SK-N-SH (cell line): ENCODE data around the gene HBG2.

Source experiments
- ELF1 ChIP-seq: IDR thresholded peaks from 2 replicates; pipeline ENCODE4 v1.4.0; 2012
- EP300 ChIP-seq, 2 experiments: IDR thresholded peaks; 2 replicates each; pipeline versions ENCODE4 v1.4.0 to v1.6.1; 2012; ENCODE audit warnings: borderline replicate concordance in 1 of 2, low read depth in 1 of 2, low read length in 1 of 2
- RAD21 ChIP-seq: IDR thresholded peaks from 2 replicates; pipeline ENCODE4 v1.6.1; 2012; ENCODE audit warnings: mild to moderate bottlenecking, low read length
- RFX5 ChIP-seq: IDR thresholded peaks from 2 replicates; pipeline ENCODE4 v1.6.1; 2012; ENCODE audit warnings: mild to moderate bottlenecking, improper control_type of control experiment, low read length
- SIN3A ChIP-seq: IDR thresholded peaks from 2 replicates; pipeline ENCODE4 v1.6.1; 2012; ENCODE audit warnings: low read depth, mild to moderate bottlenecking, low read length, moderate library complexity, borderline replicate concordance
- YY1 ChIP-seq: IDR thresholded peaks from 2 replicates; pipeline ENCODE4 v1.4.0; 2012; ENCODE audit warnings: low read depth, mild to moderate bottlenecking
- TF ChIP-seq, protein P1 (sequence below): IDR thresholded peaks from 2 replicates; pipeline ENCODE4 v1.4.0; 2012; ENCODE audit warnings: low read depth
- TF ChIP-seq, protein P2 (sequence below): fragments of 200-600 bp; sonication (generic); IDR thresholded peaks from 2 replicates; pipeline ENCODE4 v1.6.1; 2017; ENCODE audit warnings: antibody characterized with exemption, mild to moderate bottlenecking, moderate library complexity
- TF ChIP-seq, protein P3 (sequence below): IDR thresholded peaks from 2 replicates; pipeline ENCODE4 v1.6.1; 2012; ENCODE audit warnings: mild to moderate bottlenecking, low read depth, low read length, moderate library complexity

DNA sequence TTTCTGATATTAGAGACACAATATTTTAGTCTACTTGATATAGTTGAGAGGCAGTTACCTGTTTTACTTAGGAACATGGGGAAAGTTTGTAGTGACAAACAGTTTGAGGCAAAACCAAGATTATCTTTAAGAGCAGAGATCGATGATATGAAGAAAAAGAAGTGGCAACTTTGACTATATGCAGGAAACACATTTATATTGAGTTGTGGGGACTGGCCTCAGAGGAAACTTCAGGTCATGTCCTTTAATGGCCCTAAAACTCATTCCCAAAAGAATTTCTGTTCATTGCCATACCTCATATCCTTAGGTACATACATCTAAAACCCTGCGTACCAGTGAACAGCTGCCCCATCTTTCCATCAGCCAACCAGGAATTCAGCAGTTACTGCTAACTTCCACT lies 9.4 kb downstream of the HBG2 start:
- TF ChIP-seq YY1: no peak
- TF ChIP-seq, protein P1, sequence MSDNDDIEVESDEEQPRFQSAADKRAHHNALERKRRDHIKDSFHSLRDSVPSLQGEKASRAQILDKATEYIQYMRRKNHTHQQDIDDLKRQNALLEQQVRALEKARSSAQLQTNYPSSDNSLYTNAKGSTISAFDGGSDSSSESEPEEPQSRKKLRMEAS: no peak
- no peak for TF ChIP-seq RAD21
- no peak for TF ChIP-seq SIN3A
- TF ChIP-seq, protein P2, sequence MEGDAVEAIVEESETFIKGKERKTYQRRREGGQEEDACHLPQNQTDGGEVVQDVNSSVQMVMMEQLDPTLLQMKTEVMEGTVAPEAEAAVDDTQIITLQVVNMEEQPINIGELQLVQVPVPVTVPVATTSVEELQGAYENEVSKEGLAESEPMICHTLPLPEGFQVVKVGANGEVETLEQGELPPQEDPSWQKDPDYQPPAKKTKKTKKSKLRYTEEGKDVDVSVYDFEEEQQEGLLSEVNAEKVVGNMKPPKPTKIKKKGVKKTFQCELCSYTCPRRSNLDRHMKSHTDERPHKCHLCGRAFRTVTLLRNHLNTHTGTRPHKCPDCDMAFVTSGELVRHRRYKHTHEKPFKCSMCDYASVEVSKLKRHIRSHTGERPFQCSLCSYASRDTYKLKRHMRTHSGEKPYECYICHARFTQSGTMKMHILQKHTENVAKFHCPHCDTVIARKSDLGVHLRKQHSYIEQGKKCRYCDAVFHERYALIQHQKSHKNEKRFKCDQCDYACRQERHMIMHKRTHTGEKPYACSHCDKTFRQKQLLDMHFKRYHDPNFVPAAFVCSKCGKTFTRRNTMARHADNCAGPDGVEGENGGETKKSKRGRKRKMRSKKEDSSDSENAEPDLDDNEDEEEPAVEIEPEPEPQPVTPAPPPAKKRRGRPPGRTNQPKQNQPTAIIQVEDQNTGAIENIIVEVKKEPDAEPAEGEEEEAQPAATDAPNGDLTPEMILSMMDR: no peak
- no peak for TF ChIP-seq EP300 (IDR thresholded peaks at IDR 0.05; ENCODE audit: borderline replicate concordance in 1 of 2, low read depth in 1 of 2, low read length in 1 of 2)
- TF ChIP-seq, protein P3, sequence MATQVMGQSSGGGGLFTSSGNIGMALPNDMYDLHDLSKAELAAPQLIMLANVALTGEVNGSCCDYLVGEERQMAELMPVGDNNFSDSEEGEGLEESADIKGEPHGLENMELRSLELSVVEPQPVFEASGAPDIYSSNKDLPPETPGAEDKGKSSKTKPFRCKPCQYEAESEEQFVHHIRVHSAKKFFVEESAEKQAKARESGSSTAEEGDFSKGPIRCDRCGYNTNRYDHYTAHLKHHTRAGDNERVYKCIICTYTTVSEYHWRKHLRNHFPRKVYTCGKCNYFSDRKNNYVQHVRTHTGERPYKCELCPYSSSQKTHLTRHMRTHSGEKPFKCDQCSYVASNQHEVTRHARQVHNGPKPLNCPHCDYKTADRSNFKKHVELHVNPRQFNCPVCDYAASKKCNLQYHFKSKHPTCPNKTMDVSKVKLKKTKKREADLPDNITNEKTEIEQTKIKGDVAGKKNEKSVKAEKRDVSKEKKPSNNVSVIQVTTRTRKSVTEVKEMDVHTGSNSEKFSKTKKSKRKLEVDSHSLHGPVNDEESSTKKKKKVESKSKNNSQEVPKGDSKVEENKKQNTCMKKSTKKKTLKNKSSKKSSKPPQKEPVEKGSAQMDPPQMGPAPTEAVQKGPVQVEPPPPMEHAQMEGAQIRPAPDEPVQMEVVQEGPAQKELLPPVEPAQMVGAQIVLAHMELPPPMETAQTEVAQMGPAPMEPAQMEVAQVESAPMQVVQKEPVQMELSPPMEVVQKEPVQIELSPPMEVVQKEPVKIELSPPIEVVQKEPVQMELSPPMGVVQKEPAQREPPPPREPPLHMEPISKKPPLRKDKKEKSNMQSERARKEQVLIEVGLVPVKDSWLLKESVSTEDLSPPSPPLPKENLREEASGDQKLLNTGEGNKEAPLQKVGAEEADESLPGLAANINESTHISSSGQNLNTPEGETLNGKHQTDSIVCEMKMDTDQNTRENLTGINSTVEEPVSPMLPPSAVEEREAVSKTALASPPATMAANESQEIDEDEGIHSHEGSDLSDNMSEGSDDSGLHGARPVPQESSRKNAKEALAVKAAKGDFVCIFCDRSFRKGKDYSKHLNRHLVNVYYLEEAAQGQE: no peak
- TF ChIP-seq RFX5: no peak
- TF ChIP-seq ELF1: no peak
